OCI-LY7 (cell line): ENCODE results near the gene PRKD1.

Experiments used
- EZH2phosphoT487 ChIP-seq: fragments of 200-600 bp; sonication (generic); IDR thresholded peaks from 2 replicates; pipeline ENCODE4 v1.6.1; 2018; ENCODE audit warnings: low read depth, borderline replicate concordance, mild to moderate bottlenecking, mixed run types, antibody characterized with exemption, low read length, moderate library complexity, mixed read lengths
- TF ChIP-seq, protein P1 (sequence below): fragments of 200-600 bp; sonication (generic); conservative IDR thresholded peaks from 2 replicates; pipeline ENCODE4 v1.5.1; 2014; ENCODE audit warnings: mild to moderate bottlenecking, antibody characterized with exemption, low read length, moderate library complexity, mixed read lengths

DNA sequence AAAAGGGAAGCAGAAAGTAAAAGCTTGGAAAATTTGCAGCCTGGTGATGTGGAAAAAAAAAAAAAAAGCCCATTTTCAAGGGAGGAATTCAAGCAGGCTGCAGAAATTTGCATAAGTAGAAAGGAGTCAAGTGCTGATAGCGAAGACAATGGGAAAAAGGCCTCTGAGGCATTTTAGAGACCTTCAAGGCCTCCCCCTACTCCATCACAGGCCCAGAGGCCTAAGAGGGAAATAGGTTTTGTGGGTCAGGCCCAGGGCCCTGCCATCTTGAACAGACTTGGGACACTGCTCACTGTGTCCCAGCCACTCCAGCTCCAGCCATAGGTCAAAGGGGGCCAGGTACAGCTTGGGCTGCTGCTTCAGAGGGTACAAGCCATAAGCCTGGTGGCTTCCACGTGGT lies 13.8 kb upstream of the PRKD1 start:
- TF ChIP-seq, protein P1, sequence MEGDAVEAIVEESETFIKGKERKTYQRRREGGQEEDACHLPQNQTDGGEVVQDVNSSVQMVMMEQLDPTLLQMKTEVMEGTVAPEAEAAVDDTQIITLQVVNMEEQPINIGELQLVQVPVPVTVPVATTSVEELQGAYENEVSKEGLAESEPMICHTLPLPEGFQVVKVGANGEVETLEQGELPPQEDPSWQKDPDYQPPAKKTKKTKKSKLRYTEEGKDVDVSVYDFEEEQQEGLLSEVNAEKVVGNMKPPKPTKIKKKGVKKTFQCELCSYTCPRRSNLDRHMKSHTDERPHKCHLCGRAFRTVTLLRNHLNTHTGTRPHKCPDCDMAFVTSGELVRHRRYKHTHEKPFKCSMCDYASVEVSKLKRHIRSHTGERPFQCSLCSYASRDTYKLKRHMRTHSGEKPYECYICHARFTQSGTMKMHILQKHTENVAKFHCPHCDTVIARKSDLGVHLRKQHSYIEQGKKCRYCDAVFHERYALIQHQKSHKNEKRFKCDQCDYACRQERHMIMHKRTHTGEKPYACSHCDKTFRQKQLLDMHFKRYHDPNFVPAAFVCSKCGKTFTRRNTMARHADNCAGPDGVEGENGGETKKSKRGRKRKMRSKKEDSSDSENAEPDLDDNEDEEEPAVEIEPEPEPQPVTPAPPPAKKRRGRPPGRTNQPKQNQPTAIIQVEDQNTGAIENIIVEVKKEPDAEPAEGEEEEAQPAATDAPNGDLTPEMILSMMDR = no peak
- no peak for TF ChIP-seq EZH2phosphoT487
